SJCRH30 (cell line): ENCODE measurements around the gene PKMYT1. TPM values are rescaled to one million over a fixed set of nuclear protein-coding genes. Genes with fewer than 3 reads are reported as not detected.

ENCODE experiments used
- DNase-seq, 2 experiments: peaks; one replicate each; pipeline ENCODE4 v3.0.0-alpha.2; 2015 to 2020
- H3K27ac ChIP-seq: fragments of 250-450 bp; sonication (Bioruptor Pico); 2 replicates; pipeline ENCODE4 v1.5.1; 2020; ENCODE audit warnings: mild to moderate bottlenecking, moderate library complexity
- H3K27me3 ChIP-seq: fragments of 250-450 bp; sonication (Bioruptor Pico); 2 replicates; pipeline ENCODE4 v1.5.1; 2020; ENCODE audit warnings: mild to moderate bottlenecking, moderate library complexity
- H3K36me3 ChIP-seq: fragments of 250-450 bp; sonication (Bioruptor Pico); 2 replicates; pipeline ENCODE4 v1.5.1; 2020; ENCODE audit warnings: mild to moderate bottlenecking, moderate library complexity
- H3K4me1 ChIP-seq: fragments of 250-450 bp; sonication (Bioruptor Pico); 2 replicates; pipeline ENCODE4 v1.5.1; 2020; ENCODE audit warnings: mild to moderate bottlenecking, moderate library complexity
- H3K4me3 ChIP-seq: fragments of 250-450 bp; sonication (Bioruptor Pico); 2 replicates; pipeline ENCODE4 v1.5.1; 2020; ENCODE audit warnings: mild to moderate bottlenecking, moderate library complexity
- H3K9me3 ChIP-seq: fragments of 250-450 bp; sonication (Bioruptor Pico); replicated peaks from 2 replicates; pipeline ENCODE4 v1.5.1; 2020; ENCODE audit warnings: mild to moderate bottlenecking, moderate library complexity
- total RNA-seq: library from RNA; depleted of rRNA; stranded (reverse); fragments of >200 nt; shearing (Covaris generic); gene quantifications from 2 replicates; pipeline ENCODE4 v1.2.3, GENCODE V29; 2014

The PKMYT1 gene
- total RNA-seq, 1 experiment from 2014 or later = 45.8 TPM

- no peaks in the 10 kb centered on the region for H3K27me3 ChIP-seq
- H3K36me3 ChIP-seq = peaks cover 9% of the 10 kb centered on the region
- H3K4me3 ChIP-seq = no peak overlapping the region
- no peak overlapping the region for H3K27ac ChIP-seq
- no peak for DNase-seq
- no peaks in the 10 kb centered on the region for H3K9me3 ChIP-seq
- peaks cover 11% of the 10 kb centered on the region; the same call in 1 of the 2 replicates for H3K4me1 ChIP-seq
Measured at GRCh38 chr16:2967721-2968161, 12.5 kb downstream of the PKMYT1 start.

- Histone ChIP-seq H3K4me3 (no peak overlapping the region), H3K4me1 (peaks cover 16% of the 10 kb centered on the region), H3K27ac (no peak overlapping the region), H3K36me3 (peaks cover 6% of the 10 kb centered on the region), H3K9me3 (no peaks in the 10 kb centered on the region), H3K27me3 (no peaks in the 10 kb centered on the region)
- no peak for DNase-seq
Measured at GRCh38 chr16:2967211-2967631, 13.0 kb downstream of the PKMYT1 start.

- Histone ChIP-seq H3K27me3 (no peaks in the 10 kb centered on the region), H3K36me3 (peaks cover 6% of the 10 kb centered on the region), H3K9me3 (no peaks in the 10 kb centered on the region), H3K27ac (no peak overlapping the region), H3K4me1 (peaks cover 18% of the 10 kb centered on the region), H3K4me3 (no peak overlapping the region)
- DNase-seq = no peak
Measured at GRCh38 chr16:2966808-2967191, 13.4 kb downstream of the PKMYT1 start.

- H3K27ac ChIP-seq = no peak overlapping the region
- H3K4me3 ChIP-seq = no peak overlapping the region
- no peaks in the 10 kb centered on the region for H3K27me3 ChIP-seq
- H3K9me3 ChIP-seq = no peaks in the 10 kb centered on the region
- peaks cover 6% of the 10 kb centered on the region; the same call in 1 of the 2 replicates for H3K36me3 ChIP-seq
- DNase-seq = peak in 1 of 2 experiments; percentile 8
- H3K4me1 ChIP-seq = peaks cover 18% of the 10 kb centered on the region
Measured at GRCh38 chr16:2966043-2966807, 14.0 kb downstream of the PKMYT1 start.

GRCh38 chr16:2964475-2965336 lies 15.5 kb downstream of the PKMYT1 start:
- H3K9me3 ChIP-seq = no peaks in the 10 kb centered on the region
- H3K4me1 ChIP-seq = peaks cover 12% of the 10 kb centered on the region
- H3K27me3 ChIP-seq = no peaks in the 10 kb centered on the region
- peak overlapping the region; percentile 64 for H3K4me3 ChIP-seq
- H3K27ac ChIP-seq = peak overlapping the region; percentile 99
- H3K36me3 ChIP-seq = peaks cover 6% of the 10 kb centered on the region; the same call in 1 of the 2 replicates
- peak; percentile 90 to 94 for DNase-seq

GRCh38 chr16:2963723-2964474 lies 16.3 kb downstream of the PKMYT1 start, which contains the start of gene KREMEN2:
Gene KREMEN2 (plus strand): TSS chr16:2964275. CDS start chr16:2964521, 246 bp downstream.
- peaks cover 6% of the 10 kb centered on the region; the same call in 1 of the 2 replicates for H3K36me3 ChIP-seq
- H3K9me3 ChIP-seq = no peaks in the 10 kb centered on the region
- no peaks in the 10 kb centered on the region for H3K27me3 ChIP-seq
- H3K4me3 ChIP-seq = peak within 1 kb of the TSS; percentile 64
- H3K27ac ChIP-seq = peak within 1 kb of the TSS; percentile 99
- peaks cover 17% of the 10 kb centered on the region for H3K4me1 ChIP-seq
- peak; percentile 93 to 94 for DNase-seq

GRCh38 chr16:2963074-2963722 lies 17.0 kb downstream of the PKMYT1 start:
- Histone ChIP-seq H3K36me3 (peaks cover 6% of the 10 kb centered on the region; the same call in 1 of the 2 replicates), H3K27me3 (no peaks in the 10 kb centered on the region), H3K4me1 (peaks cover 17% of the 10 kb centered on the region), H3K27ac (peak overlapping the region; percentile 99), H3K9me3 (no peaks in the 10 kb centered on the region), H3K4me3 (peak overlapping the region; percentile 64)
- peak; percentile 92 to 95 for DNase-seq

- Histone ChIP-seq H3K36me3 (no peaks in the 10 kb centered on the region), H3K27me3 (0 out of 2 replicates have a peak, but pooled peaks cover under 1% of the 10 kb centered on the region), H3K4me1 (peaks cover 17% of the 10 kb centered on the region), H3K27ac (peak overlapping the region; percentile 99), H3K4me3 (peak overlapping the region; percentile 64), H3K9me3 (no peaks in the 10 kb centered on the region)
- peak in 1 of 2 experiments; percentile 52 for DNase-seq
Measured at GRCh38 chr16:2962334-2963073, 17.7 kb downstream of the PKMYT1 start.

- no peak overlapping the region for H3K27ac ChIP-seq
- H3K27me3 ChIP-seq = 0 out of 2 replicates have a peak, but pooled peaks cover 4% of the 10 kb centered on the region
- no peaks in the 10 kb centered on the region for H3K36me3 ChIP-seq
- no peaks in the 10 kb centered on the region for H3K9me3 ChIP-seq
- H3K4me1 ChIP-seq = peaks cover 17% of the 10 kb centered on the region
- DNase-seq = no peak
- H3K4me3 ChIP-seq = no peak overlapping the region
Measured at GRCh38 chr16:2960183-2961010, 19.8 kb downstream of the PKMYT1 start.

- no peaks in the 10 kb centered on the region for H3K36me3 ChIP-seq
- 0 out of 2 replicates have a peak, but pooled peaks cover 4% of the 10 kb centered on the region for H3K27me3 ChIP-seq
- no peak for DNase-seq
- H3K27ac ChIP-seq = no peak overlapping the region
- H3K4me3 ChIP-seq = no peak overlapping the region
- peaks cover 14% of the 10 kb centered on the region for H3K4me1 ChIP-seq
- no peaks in the 10 kb centered on the region for H3K9me3 ChIP-seq
Measured at GRCh38 chr16:2959206-2959605, 21.0 kb downstream of the PKMYT1 start.

- H3K27me3 ChIP-seq = peaks cover 8% of the 10 kb centered on the region; the same call in 1 of the 2 replicates
- H3K4me3 ChIP-seq = no peak overlapping the region
- no peak for DNase-seq
- no peaks in the 10 kb centered on the region for H3K36me3 ChIP-seq
- peaks cover 8% of the 10 kb centered on the region; the same call in 1 of the 2 replicates for H3K4me1 ChIP-seq
- H3K27ac ChIP-seq = no peak overlapping the region
- H3K9me3 ChIP-seq = no peaks in the 10 kb centered on the region
Measured at GRCh38 chr16:2956579-2956956, 23.7 kb downstream of the PKMYT1 start.

GRCh38 chr16:2955779-2956578 lies 24.3 kb downstream of the PKMYT1 start:
- peaks cover 8% of the 10 kb centered on the region; the same call in 1 of the 2 replicates for H3K4me1 ChIP-seq
- H3K4me3 ChIP-seq = no peak overlapping the region
- peaks cover 8% of the 10 kb centered on the region; the same call in 1 of the 2 replicates for H3K27me3 ChIP-seq
- no peak overlapping the region for H3K27ac ChIP-seq
- no peaks in the 10 kb centered on the region for H3K9me3 ChIP-seq
- DNase-seq = no peak
- H3K36me3 ChIP-seq = no peaks in the 10 kb centered on the region
